PFSK-1 (cell line): ENCODE data around the gene LRIG3.

ENCODE experiments used
- FOXP2 ChIP-seq: optimal IDR thresholded peaks from 2 replicates; pipeline ENCODE3; 2011; ENCODE audit warnings: borderline replicate concordance, control low read depth, inconsistent platforms; ENCODE audit not compliant: insufficient read depth; ENCODE audit errors: extremely low read length, extremely low read depth
- POLR2AphosphoS5 ChIP-seq: IDR thresholded peaks from 2 replicates; pipeline ENCODE4 v1.6.1; 2012; ENCODE audit warnings: low read depth, mild to moderate bottlenecking, control low read depth, low read length, moderate library complexity
- SIN3A ChIP-seq: IDR thresholded peaks from 2 replicates; pipeline ENCODE4 v1.6.1; 2012; ENCODE audit warnings: mild to moderate bottlenecking, low read length, moderate library complexity, borderline replicate concordance; ENCODE audit not compliant: insufficient read depth
- TAF1 ChIP-seq: IDR thresholded peaks from 2 replicates; pipeline ENCODE4 v1.6.1; 2012; ENCODE audit warnings: low read length, control low read depth, borderline replicate concordance; ENCODE audit not compliant: insufficient read depth
- TF ChIP-seq, protein P1 (sequence below), 2 experiments: IDR thresholded peaks; 2 replicates each; pipeline versions ENCODE4 v1.6.1 to v1.8.0; 2011 to 2012; ENCODE audit warnings: low read depth in 2 of 2, low read length in 2 of 2, control low read depth in 1 of 2, inconsistent platforms in 1 of 2, mild to moderate bottlenecking in 1 of 2, moderate library complexity in 1 of 2; ENCODE audit not compliant: insufficient read depth in 1 of 2

Gene LRIG3

DNA sequence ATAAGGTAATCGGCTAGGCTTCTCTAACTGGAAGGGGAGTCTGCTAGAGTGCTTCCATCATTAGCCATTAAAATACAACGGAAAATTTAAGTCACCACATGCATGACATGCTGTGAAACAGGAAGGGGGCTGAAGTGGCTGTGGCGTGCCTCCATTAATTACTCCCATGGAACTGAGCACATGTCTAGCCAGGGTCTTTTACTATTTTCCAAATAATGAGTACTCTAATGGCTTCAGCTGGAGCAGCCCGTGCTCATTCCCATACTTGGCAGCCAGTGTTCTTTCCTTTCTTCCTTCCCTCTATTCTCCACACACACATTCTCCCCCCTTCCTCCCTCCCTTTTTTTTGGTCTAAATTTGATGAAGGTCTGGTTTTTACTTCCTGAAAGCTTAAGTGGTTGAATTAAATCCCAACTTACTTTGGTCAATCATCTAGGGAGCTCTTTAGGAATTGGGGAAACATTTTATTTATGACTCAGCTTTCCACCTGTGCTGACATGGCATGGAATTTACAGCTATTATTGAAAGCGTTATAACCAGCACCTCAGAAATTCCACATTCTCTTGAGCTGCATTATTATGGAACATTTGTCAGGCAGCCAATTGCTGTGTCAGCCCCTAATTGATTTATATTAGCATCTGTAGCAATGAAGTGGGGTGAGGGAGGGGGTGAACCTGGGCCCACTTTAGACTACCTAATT lies 72.3 kb downstream of the LRIG3 start:
- TF ChIP-seq POLR2AphosphoS5 (no peak), TAF1 (no peak), FOXP2 (no peak), SIN3A (no peak)
- TF ChIP-seq, protein P1, sequence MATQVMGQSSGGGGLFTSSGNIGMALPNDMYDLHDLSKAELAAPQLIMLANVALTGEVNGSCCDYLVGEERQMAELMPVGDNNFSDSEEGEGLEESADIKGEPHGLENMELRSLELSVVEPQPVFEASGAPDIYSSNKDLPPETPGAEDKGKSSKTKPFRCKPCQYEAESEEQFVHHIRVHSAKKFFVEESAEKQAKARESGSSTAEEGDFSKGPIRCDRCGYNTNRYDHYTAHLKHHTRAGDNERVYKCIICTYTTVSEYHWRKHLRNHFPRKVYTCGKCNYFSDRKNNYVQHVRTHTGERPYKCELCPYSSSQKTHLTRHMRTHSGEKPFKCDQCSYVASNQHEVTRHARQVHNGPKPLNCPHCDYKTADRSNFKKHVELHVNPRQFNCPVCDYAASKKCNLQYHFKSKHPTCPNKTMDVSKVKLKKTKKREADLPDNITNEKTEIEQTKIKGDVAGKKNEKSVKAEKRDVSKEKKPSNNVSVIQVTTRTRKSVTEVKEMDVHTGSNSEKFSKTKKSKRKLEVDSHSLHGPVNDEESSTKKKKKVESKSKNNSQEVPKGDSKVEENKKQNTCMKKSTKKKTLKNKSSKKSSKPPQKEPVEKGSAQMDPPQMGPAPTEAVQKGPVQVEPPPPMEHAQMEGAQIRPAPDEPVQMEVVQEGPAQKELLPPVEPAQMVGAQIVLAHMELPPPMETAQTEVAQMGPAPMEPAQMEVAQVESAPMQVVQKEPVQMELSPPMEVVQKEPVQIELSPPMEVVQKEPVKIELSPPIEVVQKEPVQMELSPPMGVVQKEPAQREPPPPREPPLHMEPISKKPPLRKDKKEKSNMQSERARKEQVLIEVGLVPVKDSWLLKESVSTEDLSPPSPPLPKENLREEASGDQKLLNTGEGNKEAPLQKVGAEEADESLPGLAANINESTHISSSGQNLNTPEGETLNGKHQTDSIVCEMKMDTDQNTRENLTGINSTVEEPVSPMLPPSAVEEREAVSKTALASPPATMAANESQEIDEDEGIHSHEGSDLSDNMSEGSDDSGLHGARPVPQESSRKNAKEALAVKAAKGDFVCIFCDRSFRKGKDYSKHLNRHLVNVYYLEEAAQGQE (IDR thresholded peaks at IDR 0.05; ENCODE audit: insufficient read depth in 1 of 2, low read depth in 2 of 2, low read length in 2 of 2) = no peak

GRCh38 chr12:58844161-58844560 lies 76.1 kb downstream of the LRIG3 start:
- TF ChIP-seq FOXP2 = no peak
- TF ChIP-seq, protein P1 (IDR thresholded peaks at IDR 0.05; ENCODE audit: insufficient read depth in 1 of 2, low read depth in 2 of 2, low read length in 2 of 2) = no peak
- TF ChIP-seq TAF1 = no peak
- TF ChIP-seq POLR2AphosphoS5 = no peak
- TF ChIP-seq SIN3A = no peak

DNA sequence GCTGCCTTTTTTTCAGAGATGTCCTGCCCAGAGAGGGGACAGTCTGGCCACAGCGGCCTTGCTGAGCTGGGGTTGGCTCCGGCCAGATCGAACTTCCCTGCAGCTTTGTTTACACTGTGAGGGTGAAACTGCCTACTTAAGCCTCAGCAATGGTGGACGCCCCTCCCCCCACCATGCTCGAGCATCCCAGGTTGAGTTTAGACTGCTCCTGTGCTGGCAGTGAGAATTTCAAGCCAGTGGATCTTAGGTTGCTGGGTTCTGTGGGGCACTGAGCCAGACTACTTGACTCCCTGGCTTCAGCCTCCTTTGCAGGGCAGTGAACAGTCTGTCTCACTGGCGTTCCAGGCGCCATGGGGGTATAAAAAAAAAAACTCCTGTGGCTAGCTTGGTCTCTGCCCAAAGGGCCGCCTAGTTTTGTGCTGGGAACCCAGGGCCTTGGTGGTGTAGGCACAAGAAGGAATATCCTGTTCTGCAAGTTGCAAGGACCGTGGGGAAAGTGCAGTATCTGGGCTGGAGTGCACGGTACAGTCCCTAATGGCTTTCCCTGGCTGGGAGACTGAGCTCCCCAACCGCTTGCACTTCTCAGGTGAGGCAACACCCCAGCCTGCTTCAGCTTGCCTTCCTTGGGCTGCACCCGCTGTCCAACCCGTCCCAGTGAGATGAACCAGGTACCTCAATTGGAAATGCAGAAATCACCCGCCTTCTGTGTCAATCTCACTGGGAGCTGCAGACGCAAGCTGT lies 79.1 kb downstream of the LRIG3 start:
- TF ChIP-seq TAF1 = no peak
- no peak for TF ChIP-seq FOXP2
- TF ChIP-seq SIN3A = no peak
- no peak for TF ChIP-seq POLR2AphosphoS5
- TF ChIP-seq, protein P1 (IDR thresholded peaks at IDR 0.05; ENCODE audit: insufficient read depth in 1 of 2, low read depth in 2 of 2, low read length in 2 of 2) = no peak

GRCh38 chr12:58833853-58834252 lies 86.5 kb downstream of the LRIG3 start:
- TF ChIP-seq, protein P1 (IDR thresholded peaks at IDR 0.05; ENCODE audit: insufficient read depth in 1 of 2, low read depth in 2 of 2, low read length in 2 of 2) = no peak
- TF ChIP-seq POLR2AphosphoS5 = no peak
- TF ChIP-seq TAF1 = no peak
- TF ChIP-seq FOXP2 = no peak
- TF ChIP-seq SIN3A = no peak
